Esophagus muscularis mucosa (tissue), 4 donors: ENCODE measurements around the gene KIAA0825. TPM values are rescaled to one million over a fixed set of nuclear protein-coding genes. Genes with fewer than 3 reads are reported as not detected.

Experiments used
- DNase-seq: peaks from one replicate; pipeline ENCODE4 v3.0.0-alpha.2; 2017; ENCODE audit errors: extremely low spot score
- H3K27ac ChIP-seq, 4 donors: fragments of 200-600 bp; sonication (generic); replicated peaks in 1 of 4; 1 replicate in 3 of 4; 2 replicates in 1 of 4; pipeline ENCODE4 v1.5.1; 2016 to 2019; ENCODE audit warnings: mild to moderate bottlenecking in 1 of 4
- H3K27me3 ChIP-seq, 4 donors: fragments of 200-600 bp; sonication (generic); one replicate each; pipeline versions ENCODE4 v1.5.1 to v1.6.0; 2016 to 2019
- H3K36me3 ChIP-seq, 4 donors: fragments of 200-600 bp; sonication (generic); one replicate each; pipeline ENCODE4 v1.5.1; 2016 to 2019
- H3K4me1 ChIP-seq, 4 donors: fragments of 200-600 bp; sonication (generic); one replicate each; pipeline ENCODE4 v1.5.1; 2016 to 2019
- H3K4me3 ChIP-seq, 4 donors: fragments of 200-600 bp; sonication (generic); 1 replicate in 2 of 4; 2 replicates in 2 of 4; pipeline ENCODE4 v1.5.1; 2016 to 2019; ENCODE audit warnings: mild to moderate bottlenecking in 4 of 4, moderate library complexity in 1 of 4
- H3K9me3 ChIP-seq, 4 donors: fragments of 200-600 bp; sonication (generic); 1 replicate in 3 of 4; 2 replicates in 1 of 4; pipeline ENCODE4 v1.5.1; 2016 to 2019
- EP300 ChIP-seq: sonication (generic); formaldehyde crosslinking; IDR thresholded peaks from one replicate; pipeline ENCODE4 v1.6.1; 2017; ENCODE audit warnings: antibody characterized with exemption
- POLR2A ChIP-seq: fragments of 450-650 bp; IDR thresholded peaks from one replicate; pipeline ENCODE4 v1.6.1; 2017; ENCODE audit warnings: antibody characterized with exemption, moderate library complexity, mild to moderate bottlenecking, low read depth
- POLR2AphosphoS5 ChIP-seq, 2 donors: sonication (generic); formaldehyde crosslinking; IDR thresholded peaks; one replicate each; pipeline ENCODE4 v1.6.1; 2017; ENCODE audit warnings: antibody characterized with exemption in 2 of 2
- WGBS: methylation state at CpG from one replicate; pipeline ENCODE4 v1.1.5; 2018; 5-methylcytosine and 5-hydroxymethylcytosine counted together
- intact Hi-C: fragments of 100-400 bp; cut with DNase I; formaldehyde crosslinking; loops from one replicate; pipeline ENCODE4 v1.15.1; 2023
- total RNA-seq, 4 donors: library from RNA; depleted of rRNA; stranded (reverse); fragments of >200 nt; gene quantifications; one replicate each; pipeline versions ENCODE4 v1.1.0 to v1.2.1, GENCODE V29; 2016
- TF ChIP-seq, protein P1 (sequence below), 3 experiments: fragments of 200-600 bp in 2 of 3; fragments of 450-650 bp in 1 of 3; sonication (generic) in 2 of 3; IDR thresholded peaks; one replicate each; pipeline ENCODE4 v1.5.1; 2017 to 2019; ENCODE audit warnings: antibody characterized with exemption in 3 of 3, mild to moderate bottlenecking in 2 of 3, moderate library complexity in 1 of 3

KIAA0825 gene
- total RNA-seq, 4 donors from 2014 or later = 2.3 to 4.2 (median 2.9) TPM

- no peak overlapping the region for H3K4me3 ChIP-seq
- WGBS = 91% methylated on average over 4 of the region's 4 CpGs
- TF ChIP-seq POLR2A = no peak
- no peak for TF ChIP-seq POLR2AphosphoS5 (IDR thresholded peaks at IDR 0.05)
- TF ChIP-seq EP300 = no peak
- TF ChIP-seq, protein P1, sequence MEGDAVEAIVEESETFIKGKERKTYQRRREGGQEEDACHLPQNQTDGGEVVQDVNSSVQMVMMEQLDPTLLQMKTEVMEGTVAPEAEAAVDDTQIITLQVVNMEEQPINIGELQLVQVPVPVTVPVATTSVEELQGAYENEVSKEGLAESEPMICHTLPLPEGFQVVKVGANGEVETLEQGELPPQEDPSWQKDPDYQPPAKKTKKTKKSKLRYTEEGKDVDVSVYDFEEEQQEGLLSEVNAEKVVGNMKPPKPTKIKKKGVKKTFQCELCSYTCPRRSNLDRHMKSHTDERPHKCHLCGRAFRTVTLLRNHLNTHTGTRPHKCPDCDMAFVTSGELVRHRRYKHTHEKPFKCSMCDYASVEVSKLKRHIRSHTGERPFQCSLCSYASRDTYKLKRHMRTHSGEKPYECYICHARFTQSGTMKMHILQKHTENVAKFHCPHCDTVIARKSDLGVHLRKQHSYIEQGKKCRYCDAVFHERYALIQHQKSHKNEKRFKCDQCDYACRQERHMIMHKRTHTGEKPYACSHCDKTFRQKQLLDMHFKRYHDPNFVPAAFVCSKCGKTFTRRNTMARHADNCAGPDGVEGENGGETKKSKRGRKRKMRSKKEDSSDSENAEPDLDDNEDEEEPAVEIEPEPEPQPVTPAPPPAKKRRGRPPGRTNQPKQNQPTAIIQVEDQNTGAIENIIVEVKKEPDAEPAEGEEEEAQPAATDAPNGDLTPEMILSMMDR (IDR thresholded peaks at IDR 0.05) = no peak
- DNase-seq = no peak
- no peak overlapping the region for H3K27ac ChIP-seq
- no peaks in the 10 kb centered on the region for H3K36me3 ChIP-seq
- H3K27me3 ChIP-seq = no peaks in the 10 kb centered on the region
- H3K9me3 ChIP-seq = peaks cover 0 to 6% (median 0%) of the 10 kb centered on the region in 4 donors
- intact Hi-C loops = no loop called here
- H3K4me1 ChIP-seq = no peaks in the 10 kb centered on the region
These were observed 264.8 kb downstream of the KIAA0825 start for GRCh38 chr5:94353605-94354004.

DNA sequence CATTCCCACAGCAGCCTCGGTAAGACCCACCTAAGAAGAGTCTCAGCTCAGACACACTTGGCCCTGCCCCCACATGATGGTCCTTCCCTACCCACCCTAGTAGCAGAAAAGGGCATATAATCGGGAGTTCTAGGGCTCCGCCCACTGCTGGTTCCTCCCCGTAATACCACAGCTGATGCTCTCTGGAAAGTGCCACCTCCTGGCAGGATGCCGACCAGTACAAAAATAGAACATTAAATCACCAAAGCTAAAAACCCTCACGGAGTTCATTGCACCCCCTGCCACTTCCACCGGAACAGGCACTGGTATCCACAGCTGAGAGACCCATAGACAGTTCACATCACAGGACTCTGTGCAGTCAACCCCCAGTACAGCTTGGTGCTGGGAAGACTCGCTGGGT, 271.3 kb downstream of the KIAA0825 start:
- no peak overlapping the region for H3K4me3 ChIP-seq
- no peak for TF ChIP-seq POLR2A
- no peak for TF ChIP-seq POLR2AphosphoS5 (IDR thresholded peaks at IDR 0.05)
- TF ChIP-seq, protein P1 (IDR thresholded peaks at IDR 0.05) = no peak
- TF ChIP-seq EP300 = no peak
- H3K27me3 ChIP-seq = no peaks in the 10 kb centered on the region
- no peak overlapping the region for H3K27ac ChIP-seq
- no peaks in the 10 kb centered on the region for H3K4me1 ChIP-seq
- no peaks in the 10 kb centered on the region for H3K36me3 ChIP-seq
- H3K9me3 ChIP-seq = peaks cover 0 to 11% (median 0%) of the 10 kb centered on the region in 4 donors
- no peak for DNase-seq
- intact Hi-C loops = no loop called here
- WGBS = 96% methylated on average over 4 of the region's 8 CpGs

GRCh38 chr5:94345257-94345656, 273.1 kb downstream of the KIAA0825 start:
- Histone ChIP-seq H3K27ac (no peak overlapping the region), H3K4me1 (no peaks in the 10 kb centered on the region), H3K9me3 (peaks cover 0 to 11% (median 0%) of the 10 kb centered on the region in 4 donors), H3K27me3 (no peaks in the 10 kb centered on the region), H3K4me3 (no peak overlapping the region), H3K36me3 (no peaks in the 10 kb centered on the region)
- TF ChIP-seq EP300 (no peak), POLR2AphosphoS5 (IDR thresholded peaks at IDR 0.05) (no peak)
- intact Hi-C loops = no loop called here
- DNase-seq = no peak

GRCh38 chr5:94337617-94338016, 280.8 kb downstream of the KIAA0825 start:
- H3K4me1 ChIP-seq = no peaks in the 10 kb centered on the region
- H3K27ac ChIP-seq = no peak overlapping the region
- H3K9me3 ChIP-seq = no peaks in the 10 kb centered on the region
- H3K27me3 ChIP-seq = no peaks in the 10 kb centered on the region
- H3K4me3 ChIP-seq = no peak overlapping the region
- intact Hi-C loops = no loop called here
- 100% methylated on average over 1 of the region's 1 CpG for WGBS
- no peaks in the 10 kb centered on the region for H3K36me3 ChIP-seq
- DNase-seq = no peak
- no peak for TF ChIP-seq POLR2AphosphoS5 (IDR thresholded peaks at IDR 0.05)
- TF ChIP-seq EP300 = no peak
- no peak for TF ChIP-seq POLR2A
- TF ChIP-seq, protein P1 (IDR thresholded peaks at IDR 0.05) = no peak

GRCh38 chr5:94335936-94336335, 282.5 kb downstream of the KIAA0825 start:
- DNase-seq = no peak
- WGBS = 91% methylated on average over 2 of the region's 2 CpGs
- H3K9me3 ChIP-seq = no peaks in the 10 kb centered on the region
- H3K27me3 ChIP-seq = no peaks in the 10 kb centered on the region
- no peak overlapping the region for H3K4me3 ChIP-seq
- H3K36me3 ChIP-seq = no peaks in the 10 kb centered on the region
- no peak overlapping the region for H3K27ac ChIP-seq
- intact Hi-C loops = no loop called here
- no peaks in the 10 kb centered on the region for H3K4me1 ChIP-seq
- TF ChIP-seq EP300 = no peak
- no peak for TF ChIP-seq POLR2A
- no peak for TF ChIP-seq POLR2AphosphoS5 (IDR thresholded peaks at IDR 0.05)
- TF ChIP-seq, protein P1 (IDR thresholded peaks at IDR 0.05) = no peak
